Smooth muscle cell (in vitro differentiated cells): ENCODE data around the gene UNC80. TPM values are rescaled to one million over a fixed set of nuclear protein-coding genes. Genes with fewer than 3 reads are reported as not detected.

Experiments used
- DNase-seq: peaks from one replicate; lab custom pipeline; 2025; ENCODE audit not compliant: unreplicated experiment; lab: John Stamatoyannopoulos, UW
- H2AFZ ChIP-seq: fragments of 200-600 bp; sonication (generic); 2 replicates; pipeline ENCODE4 v1.6.0; 2016; ENCODE audit warnings: antibody characterized with exemption, low read depth, mild to moderate bottlenecking
- H3F3A ChIP-seq: fragments of 200-600 bp; sonication (generic); 2 replicates; pipeline ENCODE4 v1.6.0; 2017; ENCODE audit warnings: antibody characterized with exemption, low read depth
- H3K27ac ChIP-seq: fragments of 200-600 bp; sonication (generic); 2 replicates; pipeline ENCODE4 v1.5.1; 2016; ENCODE audit warnings: low read depth, mild to moderate bottlenecking
- H3K27me3 ChIP-seq: fragments of 200-600 bp; sonication (generic); 2 replicates; pipeline ENCODE4 v1.6.1; 2016; ENCODE audit warnings: low read depth, mild to moderate bottlenecking
- H3K36me3 ChIP-seq: fragments of 200-600 bp; sonication (generic); 2 replicates; pipeline ENCODE4 v1.5.1; 2016; ENCODE audit warnings: low read depth
- H3K4me1 ChIP-seq: fragments of 200-600 bp; sonication (generic); 2 replicates; pipeline ENCODE4 v1.5.1; 2016; ENCODE audit warnings: low read depth
- H3K4me2 ChIP-seq: fragments of 200-600 bp; sonication (generic); 2 replicates; pipeline ENCODE4 v1.6.0; 2016; ENCODE audit warnings: mild to moderate bottlenecking
- H3K4me3 ChIP-seq: fragments of 200-600 bp; sonication (generic); 2 replicates; pipeline ENCODE4 v1.5.1; 2016; ENCODE audit warnings: mild to moderate bottlenecking
- H3K79me2 ChIP-seq: fragments of 200-600 bp; sonication (generic); 2 replicates; pipeline ENCODE4 v1.6.0; 2016; ENCODE audit warnings: low read depth, mild to moderate bottlenecking
- H3K9ac ChIP-seq: fragments of 200-600 bp; sonication (generic); 2 replicates; pipeline ENCODE4 v1.6.0; 2016; ENCODE audit warnings: low read depth
- H3K9me3 ChIP-seq: fragments of 200-600 bp; sonication (generic); replicated peaks from 2 replicates; pipeline ENCODE4 v1.5.1; 2016; ENCODE audit warnings: low read depth
- H4K20me1 ChIP-seq: fragments of 200-600 bp; sonication (generic); 2 replicates; pipeline ENCODE4 v1.6.0; 2016; ENCODE audit warnings: low read depth
- CTCF ChIP-seq: fragments of 200-600 bp; sonication (generic); IDR thresholded peaks from 2 replicates; pipeline ENCODE4 v1.5.1; 2017; ENCODE audit warnings: borderline replicate concordance, mild to moderate bottlenecking, antibody characterized with exemption; ENCODE audit not compliant: insufficient read depth, poor library complexity, severe bottlenecking
- WGBS: methylation state at CpG from one replicate; pipeline ENCODE4 v1.1.7; 2016; ENCODE audit warnings: low lambda C conversion rate; 5-methylcytosine and 5-hydroxymethylcytosine counted together
- polyA plus RNA-seq: library from polyadenylated mRNA; unstranded; fragments of >200 nt; fragmentation: Nextera tagmentation; extraction: Ambion mirVana; gene quantifications from 2 replicates; pipeline ENCODE4 v1.2.1, GENCODE V29; 2016
- total RNA-seq: library from RNA; depleted of rRNA; stranded (reverse); fragments of >200 nt; gene quantifications from 2 replicates; pipeline ENCODE4 v1.2.3, GENCODE V29; 2014

Gene UNC80
- total RNA-seq (not detected in 2 replicates), polyA plus RNA-seq (not detected in 2 replicates)

DNA sequence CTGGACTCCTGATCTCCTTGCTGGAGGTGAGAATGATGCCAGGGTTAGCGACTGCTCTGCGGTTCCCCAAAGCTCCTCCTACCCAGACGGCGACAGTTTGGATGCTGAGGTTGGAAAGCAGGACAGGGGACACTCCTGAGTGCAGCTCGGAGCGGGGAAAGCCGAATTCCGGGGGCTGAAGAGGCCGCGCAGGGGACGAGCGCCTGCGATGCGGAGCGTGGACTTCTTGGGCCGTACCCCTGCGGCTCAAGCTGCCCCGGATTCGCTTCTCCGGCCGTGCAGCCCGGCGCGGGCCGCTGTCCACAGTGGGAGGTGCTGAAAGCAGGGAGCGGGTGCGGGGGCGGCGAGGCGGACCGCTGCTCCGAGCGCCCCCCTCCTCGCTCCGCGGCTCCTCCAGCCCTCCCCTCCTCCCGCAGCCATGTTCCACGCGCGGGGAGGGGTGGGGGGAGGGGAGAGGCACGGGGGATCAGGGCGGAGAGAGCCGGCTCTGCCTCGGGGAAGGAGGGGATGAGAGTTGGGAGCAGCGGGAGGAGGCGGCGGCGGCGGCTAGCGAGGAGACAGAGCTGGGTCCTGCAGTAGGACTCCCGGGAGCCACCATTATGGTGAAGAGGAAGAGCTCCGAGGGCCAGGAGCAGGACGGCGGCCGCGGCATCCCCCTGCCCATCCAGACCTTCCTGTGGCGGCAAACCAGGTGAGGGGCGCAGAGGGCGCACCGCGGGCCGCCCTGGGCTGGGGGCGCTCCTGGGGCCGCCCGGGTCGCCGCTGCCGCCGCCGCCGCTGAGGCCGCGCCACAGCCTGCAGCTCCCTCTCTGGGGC is at the start of gene UNC80:
Gene UNC80, plus strand, starts transcription at position 359 of the 816 bp plus-strand sequence. Its CDS starts 241 bp downstream, at position 600.
- peak; percentile 52 for DNase-seq
- H3K9ac ChIP-seq = no peak within 1 kb of the TSS
- H3K4me1 ChIP-seq = peaks cover 3% of the 10 kb centered on the region
- peaks cover 58% of the 10 kb centered on the region for H3K27me3 ChIP-seq
- no peaks in the 10 kb centered on the region for H3F3A ChIP-seq
- WGBS = 3% methylated on average over 44 of the region's 73 CpGs
- peak within 1 kb of the TSS; percentile 55 for H3K4me3 ChIP-seq
- H3K79me2 ChIP-seq = no peaks in the 10 kb centered on the region
- no peaks in the 10 kb centered on the region for H3K36me3 ChIP-seq
- no peak for TF ChIP-seq CTCF
- H4K20me1 ChIP-seq = no peaks in the 10 kb centered on the region
- peak within 1 kb of the TSS; percentile 96 for H3K4me2 ChIP-seq
- no peak within 1 kb of the TSS for H2AFZ ChIP-seq
- H3K9me3 ChIP-seq = no peaks in the 10 kb centered on the region
- no peak within 1 kb of the TSS for H3K27ac ChIP-seq

DNA sequence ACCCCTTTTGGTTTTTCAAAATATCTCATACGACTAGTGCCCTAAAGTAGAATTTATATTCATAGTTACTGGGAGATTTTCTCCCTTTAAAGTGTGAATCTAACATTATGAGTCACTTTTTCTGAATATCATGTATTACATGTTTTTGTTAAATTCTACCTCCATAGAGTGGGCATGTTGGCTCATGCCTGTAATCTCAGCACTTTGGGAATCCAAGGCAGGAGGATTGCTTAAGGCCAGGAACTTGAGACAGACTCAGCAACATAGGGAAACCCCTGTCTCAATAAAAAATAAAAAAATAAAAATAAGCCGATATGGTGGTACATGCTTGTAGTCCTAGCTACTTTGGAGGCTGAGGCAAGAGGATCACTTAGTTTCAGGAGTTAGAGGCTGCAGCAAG is 45.3 kb upstream of the UNC80 start:
- WGBS = 81% methylated on average over 2 of the region's 2 CpGs
- Histone ChIP-seq H3K9ac (no peak overlapping the region), H3K4me1 (no peaks in the 10 kb centered on the region), H3F3A (no peaks in the 10 kb centered on the region), H3K27me3 (no peaks in the 10 kb centered on the region), H4K20me1 (no peaks in the 10 kb centered on the region), H3K4me3 (no peak overlapping the region), H3K27ac (no peak overlapping the region), H3K4me2 (no peak overlapping the region), H3K36me3 (no peaks in the 10 kb centered on the region), H3K79me2 (no peaks in the 10 kb centered on the region), H3K9me3 (no peaks in the 10 kb centered on the region), H2AFZ (no peak overlapping the region)
- DNase-seq = no peak
- TF ChIP-seq CTCF = no peak

DNA sequence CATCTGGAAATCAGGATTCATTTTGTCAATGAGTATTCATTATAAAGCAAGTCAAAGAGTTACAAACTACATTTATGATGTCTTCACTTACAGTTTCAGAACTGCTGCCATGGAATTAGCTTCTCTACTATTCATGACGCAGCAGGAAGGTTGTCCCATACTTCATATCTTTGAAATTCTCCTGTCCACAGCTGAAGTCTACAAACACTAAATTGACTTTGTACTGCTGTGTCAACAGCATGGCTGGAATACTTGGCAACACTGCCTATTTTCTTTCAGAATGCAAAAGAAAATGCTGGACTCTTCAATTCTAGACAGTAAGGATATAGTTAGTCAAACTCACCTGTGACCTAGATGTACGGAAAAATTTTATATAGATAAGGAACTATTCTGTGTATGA is 44.6 kb upstream of the UNC80 start:
- no peaks in the 10 kb centered on the region for H3K4me1 ChIP-seq
- no peak overlapping the region for H3K4me2 ChIP-seq
- no peaks in the 10 kb centered on the region for H3K27me3 ChIP-seq
- H2AFZ ChIP-seq = no peak overlapping the region
- no peak overlapping the region for H3K9ac ChIP-seq
- no peak for DNase-seq
- WGBS = 89% methylated on average over 2 of the region's 2 CpGs
- no peak overlapping the region for H3K4me3 ChIP-seq
- no peak overlapping the region for H3K27ac ChIP-seq
- no peaks in the 10 kb centered on the region for H3F3A ChIP-seq
- no peak for TF ChIP-seq CTCF
- H3K9me3 ChIP-seq = no peaks in the 10 kb centered on the region
- no peaks in the 10 kb centered on the region for H3K79me2 ChIP-seq
- H4K20me1 ChIP-seq = no peaks in the 10 kb centered on the region
- no peaks in the 10 kb centered on the region for H3K36me3 ChIP-seq

- H3K9ac ChIP-seq = no peak overlapping the region
- peaks cover 3% of the 10 kb centered on the region for H3K27me3 ChIP-seq
- H3K79me2 ChIP-seq = no peaks in the 10 kb centered on the region
- no peaks in the 10 kb centered on the region for H3K9me3 ChIP-seq
- no peaks in the 10 kb centered on the region for H3K4me1 ChIP-seq
- H3F3A ChIP-seq = no peaks in the 10 kb centered on the region
- no peaks in the 10 kb centered on the region for H4K20me1 ChIP-seq
- TF ChIP-seq CTCF = no peak
- H3K4me2 ChIP-seq = no peak overlapping the region
- H2AFZ ChIP-seq = no peak overlapping the region
- WGBS = 76% methylated on average over 3 of the region's 3 CpGs
- H3K36me3 ChIP-seq = no peaks in the 10 kb centered on the region
- no peak overlapping the region for H3K27ac ChIP-seq
- no peak overlapping the region for H3K4me3 ChIP-seq
- DNase-seq = no peak
Observed at GRCh38 chr2:209734805-209735204, 36.8 kb upstream of the UNC80 start.
